Anterior cingulate cortex (tissue), 58 donors: ENCODE data around the gene MYOZ2.
A peak's percentile ranks its signal among the peaks of the same experiment; 100 is the strongest.
"Not testable (repeated sequence)": the region's sequence is repeated elsewhere in the genome, so short reads cannot be mapped to it uniquely, and the experiment has no call there.

Source experiments
- DNase-seq, 58 donors: peaks; one replicate each; lab custom pipeline; 2025; lab: John Stamatoyannopoulos, UW

The MYOZ2 gene

DNA sequence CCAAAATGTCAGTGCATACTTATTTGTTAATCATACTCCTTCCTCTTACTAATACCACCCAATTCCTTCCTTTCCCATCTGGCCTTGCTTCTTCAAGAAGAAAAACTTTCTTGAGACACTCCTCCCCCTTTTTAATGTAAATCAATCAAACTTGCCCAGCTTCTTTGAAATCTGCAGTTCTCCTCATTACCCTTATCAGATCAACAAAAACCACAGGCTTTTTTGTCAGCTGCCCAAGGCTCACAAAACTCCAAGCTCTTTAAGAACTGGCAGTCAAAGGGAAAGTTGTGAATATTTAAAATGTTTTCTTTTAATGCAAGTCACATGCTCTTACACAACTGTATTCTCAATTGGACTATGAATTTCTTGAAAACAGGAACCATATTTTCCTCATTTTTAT lies 11.3 kb upstream of the MYOZ2 start:
- DNase-seq, result no peak

- DNase-seq, result no peak
Observed at GRCh38 chr4:119125931-119126330, 9.7 kb upstream of the MYOZ2 start.

GRCh38 chr4:119128148-119128547 lies 7.5 kb upstream of the MYOZ2 start:
- DNase-seq, result no peak

DNA sequence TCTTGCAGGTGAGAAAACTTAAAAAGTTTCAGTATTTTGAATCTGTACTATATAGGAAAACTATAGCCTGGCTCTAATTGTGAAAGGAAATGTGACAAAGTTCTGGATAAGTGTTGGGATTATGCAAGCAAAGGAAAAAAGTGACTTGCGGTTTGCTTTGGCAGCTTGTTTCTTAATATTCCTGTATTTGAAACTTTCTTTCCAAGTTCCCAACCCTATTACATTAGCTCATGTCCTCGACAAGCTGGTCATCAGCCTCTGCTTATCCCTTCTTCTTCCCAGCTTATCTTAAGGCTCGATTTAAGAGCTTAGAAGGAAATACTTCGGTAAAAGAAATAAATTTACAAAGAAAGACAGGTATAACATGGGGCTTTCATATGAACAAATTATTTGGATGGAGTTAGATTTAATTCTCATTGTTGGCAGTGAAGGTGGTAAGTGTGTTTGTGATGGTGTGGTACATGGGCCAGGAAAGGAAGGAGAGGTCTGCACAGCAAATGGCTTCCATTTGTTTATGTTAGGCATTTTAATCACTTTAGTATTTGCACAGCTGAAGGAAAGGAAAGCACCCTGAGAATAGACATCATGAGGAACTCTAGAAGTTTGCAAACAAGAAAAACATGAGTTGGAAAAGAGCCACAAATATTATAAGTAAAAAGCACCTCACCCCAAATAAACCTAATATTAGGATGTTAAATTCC lies 5.1 kb upstream of the MYOZ2 start:
- no peak for DNase-seq

- no peak for DNase-seq
Observed at GRCh38 chr4:119131164-119131563, 4.5 kb upstream of the MYOZ2 start.

- DNase-seq, result no peak
Observed at GRCh38 chr4:119132306-119132705, 3.3 kb upstream of the MYOZ2 start.

- DNase-seq, result no peak
Observed at GRCh38 chr4:119136546-119136945, 914 bp downstream of the MYOZ2 start.

GRCh38 chr4:119138046-119138445 lies 2.4 kb downstream of the MYOZ2 start:
- no peak for DNase-seq

DNA sequence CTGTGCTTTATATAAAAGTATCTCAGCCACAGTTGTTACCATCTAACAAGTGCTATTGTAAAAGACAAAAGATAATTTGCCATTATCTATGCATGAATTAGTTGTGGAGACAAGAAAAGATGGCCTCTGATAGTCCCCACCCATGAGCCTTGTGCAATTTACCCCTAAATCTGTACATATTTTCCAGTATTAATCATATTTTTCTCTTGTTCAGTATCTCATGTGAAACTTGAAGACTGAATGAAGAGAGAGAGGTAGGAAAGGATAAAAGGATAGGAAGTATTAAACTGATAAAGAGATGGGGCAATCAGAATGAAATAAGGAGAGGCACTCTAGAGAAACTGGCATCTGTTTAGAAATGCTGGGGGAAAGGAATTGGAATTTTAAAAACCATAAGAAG lies 3.7 kb downstream of the MYOZ2 start:
- no peak for DNase-seq

GRCh38 chr4:119139822-119140252 lies 4.2 kb downstream of the MYOZ2 start:
- peak in 2 of 58 donors; percentile 1 to 39 for DNase-seq

GRCh38 chr4:119141283-119141682 lies 5.7 kb downstream of the MYOZ2 start:
- not testable (repeated sequence) for DNase-seq

GRCh38 chr4:119142833-119143232 lies 7.2 kb downstream of the MYOZ2 start:
- no peak for DNase-seq

- not testable (repeated sequence) for DNase-seq
Observed at GRCh38 chr4:119143341-119143740, 7.7 kb downstream of the MYOZ2 start.

- no peak for DNase-seq
Observed at GRCh38 chr4:119149110-119149509, 13.5 kb downstream of the MYOZ2 start.

DNA sequence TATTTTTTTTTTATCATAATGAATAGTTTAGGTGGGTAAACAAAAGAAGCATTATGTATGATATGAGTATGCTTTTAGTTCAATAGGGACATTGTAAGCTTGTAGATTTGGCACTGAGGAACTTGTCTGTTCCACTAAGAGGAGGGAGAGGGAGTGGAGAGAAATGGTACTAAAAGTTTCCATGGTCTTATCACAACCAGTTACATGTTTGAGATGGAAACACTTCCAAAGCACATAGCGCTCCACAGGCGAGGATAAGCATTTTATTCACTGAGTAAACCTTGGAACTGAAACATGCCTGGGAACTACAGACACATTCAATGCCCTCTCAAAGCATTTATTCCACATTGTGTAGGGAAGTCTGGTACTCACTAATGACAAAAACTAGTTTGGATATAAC lies 15.5 kb downstream of the MYOZ2 start:
- no peak for DNase-seq

- DNase-seq, result no peak
Observed at GRCh38 chr4:119152741-119153140, 17.1 kb downstream of the MYOZ2 start.

DNA sequence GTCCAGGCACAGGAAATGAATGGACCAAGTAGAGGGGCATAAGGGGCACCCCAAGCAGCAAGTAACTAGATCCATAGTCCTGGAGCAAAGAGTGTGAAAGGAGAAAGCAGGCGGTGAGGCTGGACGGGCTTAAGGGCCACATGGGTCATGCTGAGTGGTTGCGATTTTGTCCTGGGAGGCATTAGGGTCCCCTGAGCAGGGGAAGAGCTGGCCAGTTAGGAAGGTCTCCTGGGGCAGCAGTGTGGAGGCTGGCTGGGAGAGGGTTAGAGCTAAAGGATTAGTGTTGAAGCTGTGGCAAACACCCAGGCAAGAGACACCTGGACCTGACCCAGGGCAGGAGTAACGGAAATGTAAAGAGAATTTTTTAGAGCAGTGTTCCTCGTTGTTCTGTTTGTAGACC lies 26.5 kb downstream of the MYOZ2 start:
- DNase-seq, result no peak

DNA sequence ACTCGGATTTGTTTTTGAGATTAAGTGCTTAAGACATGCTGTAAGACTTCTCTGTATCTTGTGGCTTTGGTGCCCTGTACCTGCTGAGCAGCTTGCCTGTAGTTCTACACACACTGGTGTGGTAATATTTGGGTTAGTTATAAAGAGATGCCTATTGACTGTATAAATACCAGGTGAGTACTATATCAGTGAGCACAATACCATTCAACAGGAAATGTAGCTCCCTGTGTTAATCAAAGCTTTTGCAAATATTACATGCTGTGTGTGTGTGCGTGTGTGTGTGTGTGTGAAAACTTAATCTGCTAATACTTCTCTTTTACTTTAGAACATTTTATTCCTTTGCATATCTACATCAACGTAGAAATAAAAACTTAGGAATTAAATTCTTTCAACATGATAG lies 30.1 kb downstream of the MYOZ2 start:
- no peak for DNase-seq

- DNase-seq, result no peak
Observed at GRCh38 chr4:119170195-119170594, 34.6 kb downstream of the MYOZ2 start.

DNA sequence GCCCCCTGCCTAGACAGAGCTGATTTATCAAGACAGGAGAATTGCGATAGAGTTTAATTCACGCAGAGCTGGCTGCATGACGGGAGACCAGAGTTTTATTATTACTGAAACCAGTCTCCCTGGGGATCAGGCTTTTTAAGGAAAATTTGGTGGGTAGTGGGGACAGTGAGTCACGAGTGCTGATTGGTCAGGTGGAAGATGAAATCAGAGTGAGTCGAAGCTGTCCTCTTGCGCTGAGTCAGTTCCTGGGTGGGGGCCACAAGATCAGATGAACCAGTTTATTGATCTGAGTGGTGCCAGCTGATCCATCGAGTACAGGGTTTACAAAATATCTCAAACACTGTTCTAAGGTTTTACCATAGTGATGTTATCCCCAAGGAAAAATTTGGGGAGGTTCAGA lies 36.6 kb downstream of the MYOZ2 start:
- DNase-seq, result no peak

DNA sequence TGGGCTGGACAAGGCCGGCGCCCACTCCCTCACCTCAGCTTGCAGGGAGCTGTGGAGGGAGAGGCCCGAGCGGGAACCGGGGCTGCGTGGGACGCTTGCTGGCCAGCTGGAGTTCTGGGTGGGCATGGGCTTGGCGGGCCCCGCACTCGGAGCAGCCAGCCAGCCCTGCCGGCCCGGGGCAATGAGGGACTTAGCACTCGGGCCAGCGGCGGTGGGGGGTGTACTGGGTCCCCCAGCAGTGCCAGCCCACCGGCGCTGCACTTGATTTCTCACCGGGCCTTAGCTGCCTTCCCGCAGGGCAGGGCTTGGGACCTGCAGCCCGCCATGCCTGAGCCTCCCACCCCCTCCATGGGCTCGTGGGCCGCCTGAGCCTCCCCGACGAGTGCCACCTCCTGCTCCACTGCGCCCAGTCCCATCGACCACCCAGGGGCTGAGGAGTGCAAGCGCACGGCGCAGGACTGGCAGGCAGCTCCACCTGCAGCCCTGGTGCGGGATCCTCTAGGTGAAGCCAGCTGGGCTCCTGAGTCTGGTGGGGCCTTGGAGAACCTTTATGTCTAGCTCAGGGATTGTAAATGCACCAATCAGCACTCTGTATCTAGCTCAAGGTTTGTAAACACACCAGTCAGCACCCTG lies 38.2 kb downstream of the MYOZ2 start:
- not testable (repeated sequence) for DNase-seq

- no peak for DNase-seq
Observed at GRCh38 chr4:119179011-119179410, 43.4 kb downstream of the MYOZ2 start.
